ENCODE measurements around the gene SAMD1.

GRCh38 chr19:14135355-14135754 is 44.8 kb upstream of the SAMD1 start:
- TF ChIP-seq CTCF (IDR thresholded peaks at IDR 0.05): no peak
- no peak for TF ChIP-seq POLR2A (IDR thresholded peaks at IDR 0.05)

All from body of pancreas (tissue), 4 donors.